AG09309 (cell line): ENCODE data around the gene IFITM10.
A peak's percentile ranks its signal among the peaks of the same experiment; 100 is the strongest.

Experiments
- DNase-seq: peaks from one replicate; pipeline ENCODE4 v3.0.0-alpha.2; 2010; ENCODE audit warnings: low read depth
- H3K4me3 ChIP-seq: 2 replicates; pipeline ENCODE4 v1.5.1; 2011; ENCODE audit warnings: mild to moderate bottlenecking, low read depth, low read length, moderate library complexity; ENCODE audit not compliant: control insufficient read depth
- CTCF ChIP-seq: IDR thresholded peaks from 2 replicates; pipeline ENCODE4 v1.5.1; 2011; ENCODE audit warnings: mild to moderate bottlenecking, low read depth, low read length, inconsistent platforms; ENCODE audit not compliant: insufficient read depth, control insufficient read depth; ENCODE audit errors: missing control alignments

Gene IFITM10

GRCh38 chr11:1785749-1786413 lies 35.5 kb upstream of the IFITM10 start:
- H3K4me3 ChIP-seq, result no peak overlapping the region
- TF ChIP-seq CTCF, result no peak
- no peak for DNase-seq

GRCh38 chr11:1784761-1785650 lies 34.6 kb upstream of the IFITM10 start:
- H3K4me3 ChIP-seq, result no peak overlapping the region
- DNase-seq, result no peak
- no peak for TF ChIP-seq CTCF

DNA sequence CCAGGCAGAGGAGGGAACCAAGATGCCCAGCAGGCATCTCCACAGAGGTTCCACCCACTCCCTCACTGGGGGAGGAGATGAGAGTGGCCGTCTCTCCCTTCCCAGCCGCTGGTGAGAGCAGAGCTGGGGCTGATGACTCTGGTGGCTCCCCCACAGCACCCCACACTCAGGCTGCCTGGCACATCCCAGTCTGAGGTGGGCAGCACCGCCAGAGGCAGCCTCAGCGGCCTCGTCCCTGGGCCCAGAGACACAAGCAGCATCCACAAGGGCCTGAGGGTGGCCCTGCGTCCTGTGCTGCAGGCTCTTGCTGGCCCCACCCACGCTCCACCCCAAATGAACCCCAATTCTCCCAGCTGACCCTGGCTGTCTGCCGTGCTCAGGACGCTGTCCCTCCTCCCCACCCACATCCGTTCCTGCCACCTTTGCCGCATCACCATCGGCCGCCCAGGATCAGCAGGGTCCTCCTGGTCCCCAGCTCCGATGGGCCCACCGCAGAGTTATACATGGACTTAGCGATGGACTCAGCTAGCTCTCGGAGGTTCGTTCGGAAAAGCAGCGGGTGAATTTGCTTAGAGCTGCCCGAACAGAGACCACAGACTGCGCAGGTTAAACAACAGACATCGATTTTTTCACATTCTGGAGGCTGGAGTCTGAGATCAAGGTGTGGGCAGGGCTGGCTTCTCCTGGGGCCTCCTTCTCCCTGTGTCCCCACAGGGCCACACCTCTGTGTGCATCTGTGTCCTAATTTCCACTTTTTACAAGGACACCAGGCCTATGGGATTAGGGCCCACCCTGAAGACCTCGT lies 33.5 kb upstream of the IFITM10 start:
- no peak overlapping the region for H3K4me3 ChIP-seq
- DNase-seq, result no peak
- TF ChIP-seq CTCF, result no peak

DNA sequence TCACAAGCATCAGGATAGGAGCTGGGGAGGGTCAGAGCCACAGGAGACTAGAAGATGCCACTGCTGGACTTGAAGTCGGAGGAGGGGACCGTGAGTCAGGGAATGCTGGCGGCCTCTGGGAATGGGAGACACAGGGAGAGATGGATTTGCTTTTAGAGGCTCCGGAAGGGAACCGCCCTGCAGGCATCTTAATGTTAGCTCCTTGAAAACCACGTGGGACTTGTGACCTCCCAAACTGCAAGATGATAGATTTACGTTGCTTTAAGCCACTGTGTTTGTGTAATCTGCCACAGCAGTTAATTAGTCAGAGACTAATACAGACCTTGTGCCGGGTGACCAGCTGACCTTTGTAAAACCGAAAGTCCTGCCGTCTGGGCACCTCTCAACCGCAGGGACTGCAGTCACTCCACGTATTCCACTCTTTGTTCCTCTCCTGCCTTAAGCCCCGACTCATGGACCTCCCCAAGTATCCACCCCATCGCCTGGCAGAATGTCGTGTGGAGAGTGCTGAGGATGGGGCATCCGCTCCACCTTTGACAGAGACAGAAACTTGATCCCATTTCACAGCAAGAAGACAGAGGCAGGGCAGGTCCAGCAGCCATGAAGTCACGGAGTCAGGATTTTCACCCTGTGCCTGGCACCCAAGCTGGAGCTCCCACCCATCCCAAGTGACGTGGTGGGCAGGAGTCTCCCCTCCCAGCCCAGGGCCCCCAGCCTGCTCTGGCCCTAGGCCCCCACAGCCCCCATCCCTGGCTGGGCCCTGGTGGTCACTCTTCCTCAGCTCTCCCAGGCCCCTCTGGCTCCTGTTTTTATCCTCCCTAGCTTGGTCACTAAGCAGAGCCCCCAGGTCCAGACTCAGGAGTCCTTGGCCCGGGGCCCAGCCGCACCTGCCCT lies 32.7 kb upstream of the IFITM10 start:
- DNase-seq, result peak; percentile 17
- no peak overlapping the region for H3K4me3 ChIP-seq
- TF ChIP-seq CTCF, result no peak

GRCh38 chr11:1782031-1782590 lies 31.7 kb upstream of the IFITM10 start:
- DNase-seq, result no peak
- H3K4me3 ChIP-seq, result no peak overlapping the region
- no peak for TF ChIP-seq CTCF
